GM23338 (cell line): ENCODE results near the gene HCRT. TPM values are rescaled to one million over a fixed set of nuclear protein-coding genes. Genes with fewer than 3 reads are reported as not detected.

Experiments
- ATAC-seq: fragments of 200-7000 bp; cut with Tn5 transposase; 3 replicates; pipeline ENCODE4 v1.9.1; 2020
- DNase-seq: peaks from one replicate; pipeline ENCODE4 v3.0.0-alpha.2; 2015; ENCODE audit warnings: low spot score
- H2AFZ ChIP-seq: fragments of 200-600 bp; sonication (generic); 2 replicates; pipeline ENCODE4 v1.8.0; 2016; ENCODE audit warnings: antibody characterized with exemption, mild to moderate bottlenecking, moderate library complexity
- H3F3A ChIP-seq: fragments of 200-600 bp; sonication (generic); replicated peaks from 2 replicates; pipeline ENCODE4 v1.8.0; 2017; ENCODE audit warnings: antibody characterized with exemption, mixed run types, low read depth
- H3K27ac ChIP-seq: fragments of 200-600 bp; sonication (generic); 2 replicates; pipeline ENCODE4 v1.6.1; 2016; ENCODE audit warnings: low read depth
- H3K27me3 ChIP-seq: fragments of 200-600 bp; sonication (generic); 2 replicates; pipeline ENCODE4 v1.8.0; 2016; ENCODE audit warnings: mild to moderate bottlenecking, mixed run types, moderate library complexity; ENCODE audit not compliant: insufficient read depth
- H3K36me3 ChIP-seq: fragments of 200-600 bp; sonication (generic); 2 replicates; pipeline ENCODE4 v1.8.0; 2016; ENCODE audit warnings: mild to moderate bottlenecking; ENCODE audit not compliant: insufficient read depth
- H3K4me1 ChIP-seq: fragments of 200-600 bp; sonication (generic); 2 replicates; pipeline ENCODE4 v1.8.0; 2016; ENCODE audit warnings: mild to moderate bottlenecking, moderate library complexity; ENCODE audit not compliant: insufficient read depth
- H3K4me2 ChIP-seq: fragments of 200-600 bp; sonication (generic); 2 replicates; pipeline ENCODE4 v1.7.1; 2017; ENCODE audit warnings: mixed run types
- H3K4me3 ChIP-seq: fragments of 200-600 bp; sonication (generic); 2 replicates; pipeline ENCODE4 v1.6.1; 2016; ENCODE audit warnings: mixed run types
- H3K79me2 ChIP-seq: fragments of 200-600 bp; sonication (generic); replicated peaks from 2 replicates; pipeline ENCODE4 v1.8.0; 2017; ENCODE audit warnings: mild to moderate bottlenecking; ENCODE audit not compliant: insufficient read depth
- H3K9me2 ChIP-seq: fragments of 200-600 bp; sonication (generic); 2 replicates; pipeline ENCODE4 v1.8.0; 2017; ENCODE audit not compliant: insufficient read depth
- H4K20me1 ChIP-seq: fragments of 200-600 bp; sonication (generic); replicated peaks from 2 replicates; pipeline ENCODE4 v1.8.0; 2017; ENCODE audit warnings: mild to moderate bottlenecking; ENCODE audit not compliant: insufficient read depth
- H3K27ac Mint-ChIP-seq: 2 replicates; pipeline ENCODE4 v1.8.0; 2020; ENCODE audit warnings: inconsistent platforms, mild to moderate bottlenecking, moderate library complexity, mixed read lengths
- H3K27me3 Mint-ChIP-seq: 3 replicates; pipeline ENCODE4 v1.8.0; 2022; ENCODE audit warnings: low read depth, mild to moderate bottlenecking, moderate library complexity, mixed read lengths, inconsistent platforms; ENCODE audit not compliant: insufficient read depth, poor library complexity
- H3K36me3 Mint-ChIP-seq: 3 replicates; pipeline ENCODE4 v1.8.0; 2021; ENCODE audit warnings: low read depth, mild to moderate bottlenecking, inconsistent platforms, moderate library complexity, mixed read lengths
- H3K4me1 Mint-ChIP-seq: 3 replicates; pipeline ENCODE4 v1.8.0; 2020; ENCODE audit warnings: mild to moderate bottlenecking, inconsistent platforms, mixed read lengths
- H3K4me3 Mint-ChIP-seq: 3 replicates; pipeline ENCODE4 v1.8.0; 2021; ENCODE audit warnings: moderate library complexity, mild to moderate bottlenecking, inconsistent platforms, mixed read lengths
- H3K9me3 Mint-ChIP-seq: 3 replicates; pipeline ENCODE4 v1.8.0; 2020; ENCODE audit warnings: moderate library complexity, mild to moderate bottlenecking, inconsistent platforms, mixed read lengths
- CREB1 ChIP-seq: fragments of 250-450 bp; sonication (Bioruptor Pico); IDR thresholded peaks from 2 replicates; pipeline ENCODE4 v1.5.0; 2020; ENCODE audit warnings: low read depth, mild to moderate bottlenecking, moderate library complexity
- JUNB ChIP-seq: IDR thresholded peaks from one replicate; pipeline ENCODE4 v1.6.1; 2016; ENCODE audit warnings: antibody characterized with exemption; ENCODE audit not compliant: unreplicated experiment
- NANOG ChIP-seq: IDR thresholded peaks from 2 replicates; pipeline ENCODE4 v1.6.1; 2016; ENCODE audit warnings: antibody characterized with exemption, borderline replicate concordance
- polyA plus RNA-seq: library from polyadenylated mRNA; unstranded; fragments of >200 nt; fragmentation: Nextera tagmentation; extraction: Ambion mirVana; gene quantifications from 2 replicates; pipeline ENCODE4 v1.2.1, GENCODE V29; 2016
- total RNA-seq: library from RNA; depleted of rRNA; stranded (reverse); fragments of >200 nt; shearing (Covaris generic); gene quantifications from 2 replicates; pipeline ENCODE4 v1.2.3, GENCODE V29; 2014
- TF ChIP-seq, protein P1 (sequence below): fragments of 250-450 bp; sonication (Bioruptor Pico); IDR thresholded peaks from 2 replicates; pipeline ENCODE4 v1.5.0; 2020; ENCODE audit warnings: mild to moderate bottlenecking, moderate library complexity
- TF ChIP-seq, protein P2 (sequence below): IDR thresholded peaks from 2 replicates; pipeline ENCODE4 v1.6.1; 2016; ENCODE audit warnings: antibody characterized with exemption

Gene HCRT
- total and polyA plus RNA-seq, 2 experiments from 2014 or later: not detected

GRCh38 chr17:42214156-42214555 is 28.9 kb upstream of the HCRT start:
- no peak overlapping the region for H3K27ac Mint-ChIP-seq
- H3K36me3 Mint-ChIP-seq: peaks cover 45% of the 10 kb centered on the region
- no peaks in the 10 kb centered on the region; the same call in 1 of the 2 replicates for H3F3A ChIP-seq

More at GRCh38 chr17:42214156-42214555, 28.9 kb upstream of the HCRT start:
- Histone ChIP-seq H4K20me1 (peaks cover 2% of the 10 kb centered on the region; the same call in 1 of the 2 replicates), H2AFZ (no peak overlapping the region), H3K4me3 (no peak overlapping the region), H3K27me3 (no peaks in the 10 kb centered on the region), H3K9me2 (no peaks in the 10 kb centered on the region), H3K4me2 (no peak overlapping the region), H3K79me2 (no peaks in the 10 kb centered on the region), H3K27ac (no peak overlapping the region), H3K36me3 (peaks cover 21% of the 10 kb centered on the region), H3K4me1 (no peaks in the 10 kb centered on the region)
- H3K9me3 Mint-ChIP-seq: no peaks in the 10 kb centered on the region
- DNase-seq (no peak), ATAC-seq (no peak)
- H3K27me3 Mint-ChIP-seq: peaks cover 5% of the 10 kb centered on the region
- no peak overlapping the region for H3K4me3 Mint-ChIP-seq
- H3K4me1 Mint-ChIP-seq: no peaks in the 10 kb centered on the region
- no peak for TF ChIP-seq JUNB
- no peak for TF ChIP-seq NANOG
- TF ChIP-seq CREB1 (CRISPR knock-in tag): no peak
- TF ChIP-seq, protein P1, sequence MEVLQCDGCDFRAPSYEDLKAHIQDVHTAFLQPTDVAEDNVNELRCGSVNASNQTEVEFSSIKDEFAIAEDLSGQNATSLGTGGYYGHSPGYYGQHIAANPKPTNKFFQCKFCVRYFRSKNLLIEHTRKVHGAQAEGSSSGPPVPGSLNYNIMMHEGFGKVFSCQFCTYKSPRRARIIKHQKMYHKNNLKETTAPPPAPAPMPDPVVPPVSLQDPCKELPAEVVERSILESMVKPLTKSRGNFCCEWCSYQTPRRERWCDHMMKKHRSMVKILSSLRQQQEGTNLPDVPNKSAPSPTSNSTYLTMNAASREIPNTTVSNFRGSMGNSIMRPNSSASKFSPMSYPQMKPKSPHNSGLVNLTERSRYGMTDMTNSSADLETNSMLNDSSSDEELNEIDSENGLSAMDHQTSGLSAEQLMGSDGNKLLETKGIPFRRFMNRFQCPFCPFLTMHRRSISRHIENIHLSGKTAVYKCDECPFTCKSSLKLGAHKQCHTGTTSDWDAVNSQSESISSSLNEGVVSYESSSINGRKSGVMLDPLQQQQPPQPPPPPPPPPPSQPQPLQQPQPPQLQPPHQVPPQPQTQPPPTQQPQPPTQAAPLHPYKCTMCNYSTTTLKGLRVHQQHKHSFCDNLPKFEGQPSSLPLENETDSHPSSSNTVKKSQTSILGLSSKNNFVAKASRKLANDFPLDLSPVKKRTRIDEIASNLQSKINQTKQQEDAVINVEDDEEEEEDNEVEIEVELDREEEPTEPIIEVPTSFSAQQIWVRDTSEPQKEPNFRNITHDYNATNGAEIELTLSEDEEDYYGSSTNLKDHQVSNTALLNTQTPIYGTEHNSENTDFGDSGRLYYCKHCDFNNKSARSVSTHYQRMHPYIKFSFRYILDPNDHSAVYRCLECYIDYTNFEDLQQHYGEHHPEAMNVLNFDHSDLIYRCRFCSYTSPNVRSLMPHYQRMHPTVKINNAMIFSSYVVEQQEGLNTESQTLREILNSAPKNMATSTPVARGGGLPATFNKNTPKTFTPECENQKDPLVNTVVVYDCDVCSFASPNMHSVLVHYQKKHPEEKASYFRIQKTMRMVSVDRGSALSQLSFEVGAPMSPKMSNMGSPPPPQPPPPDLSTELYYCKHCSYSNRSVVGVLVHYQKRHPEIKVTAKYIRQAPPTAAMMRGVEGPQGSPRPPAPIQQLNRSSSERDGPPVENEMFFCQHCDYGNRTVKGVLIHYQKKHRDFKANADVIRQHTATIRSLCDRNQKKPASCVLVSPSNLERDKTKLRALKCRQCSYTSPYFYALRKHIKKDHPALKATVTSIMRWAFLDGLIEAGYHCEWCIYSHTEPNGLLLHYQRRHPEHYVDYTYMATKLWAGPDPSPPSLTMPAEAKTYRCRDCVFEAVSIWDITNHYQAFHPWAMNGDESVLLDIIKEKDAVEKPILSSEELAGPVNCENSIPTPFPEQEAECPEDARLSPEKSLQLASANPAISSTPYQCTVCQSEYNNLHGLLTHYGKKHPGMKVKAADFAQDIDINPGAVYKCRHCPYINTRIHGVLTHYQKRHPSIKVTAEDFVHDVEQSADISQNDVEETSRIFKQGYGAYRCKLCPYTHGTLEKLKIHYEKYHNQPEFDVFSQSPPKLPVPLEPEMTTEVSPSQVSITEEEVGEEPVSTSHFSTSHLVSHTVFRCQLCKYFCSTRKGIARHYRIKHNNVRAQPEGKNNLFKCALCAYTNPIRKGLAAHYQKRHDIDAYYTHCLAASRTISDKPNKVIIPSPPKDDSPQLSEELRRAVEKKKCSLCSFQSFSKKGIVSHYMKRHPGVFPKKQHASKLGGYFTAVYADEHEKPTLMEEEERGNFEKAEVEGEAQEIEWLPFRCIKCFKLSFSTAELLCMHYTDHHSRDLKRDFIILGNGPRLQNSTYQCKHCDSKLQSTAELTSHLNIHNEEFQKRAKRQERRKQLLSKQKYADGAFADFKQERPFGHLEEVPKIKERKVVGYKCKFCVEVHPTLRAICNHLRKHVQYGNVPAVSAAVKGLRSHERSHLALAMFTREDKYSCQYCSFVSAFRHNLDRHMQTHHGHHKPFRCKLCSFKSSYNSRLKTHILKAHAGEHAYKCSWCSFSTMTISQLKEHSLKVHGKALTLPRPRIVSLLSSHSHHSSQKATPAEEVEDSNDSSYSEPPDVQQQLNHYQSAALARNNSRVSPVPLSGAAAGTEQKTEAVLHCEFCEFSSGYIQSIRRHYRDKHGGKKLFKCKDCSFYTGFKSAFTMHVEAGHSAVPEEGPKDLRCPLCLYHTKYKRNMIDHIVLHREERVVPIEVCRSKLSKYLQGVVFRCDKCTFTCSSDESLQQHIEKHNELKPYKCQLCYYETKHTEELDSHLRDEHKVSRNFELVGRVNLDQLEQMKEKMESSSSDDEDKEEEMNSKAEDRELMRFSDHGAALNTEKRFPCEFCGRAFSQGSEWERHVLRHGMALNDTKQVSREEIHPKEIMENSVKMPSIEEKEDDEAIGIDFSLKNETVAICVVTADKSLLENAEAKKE (CRISPR knock-in tag): no peak
- TF ChIP-seq, protein P2, sequence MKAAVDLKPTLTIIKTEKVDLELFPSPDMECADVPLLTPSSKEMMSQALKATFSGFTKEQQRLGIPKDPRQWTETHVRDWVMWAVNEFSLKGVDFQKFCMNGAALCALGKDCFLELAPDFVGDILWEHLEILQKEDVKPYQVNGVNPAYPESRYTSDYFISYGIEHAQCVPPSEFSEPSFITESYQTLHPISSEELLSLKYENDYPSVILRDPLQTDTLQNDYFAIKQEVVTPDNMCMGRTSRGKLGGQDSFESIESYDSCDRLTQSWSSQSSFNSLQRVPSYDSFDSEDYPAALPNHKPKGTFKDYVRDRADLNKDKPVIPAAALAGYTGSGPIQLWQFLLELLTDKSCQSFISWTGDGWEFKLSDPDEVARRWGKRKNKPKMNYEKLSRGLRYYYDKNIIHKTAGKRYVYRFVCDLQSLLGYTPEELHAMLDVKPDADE: no peak
